Calu3 (cell line): ENCODE results near the gene RRAS2. TPM values are rescaled to one million over a fixed set of nuclear protein-coding genes. Genes with fewer than 3 reads are reported as not detected.

Source experiments
- BruUV-seq: library from RNA; stranded (reverse); fragments of 400-500 nt; replicated peaks from 2 replicates; lab custom pipeline; 2021; lab: Mats Ljungman, UMichigan
- CTCF ChIA-PET: fragments of 300-600 bp; sonication (Branson Sonifier 250); formaldehyde crosslinking; loops from one replicate; lab custom pipeline; 2022; ENCODE audit warnings: antibody characterized with exemption; lab: Charles Lee
- DNase-seq: peaks from one replicate; pipeline ENCODE4 v3.0.0; 2022
- H3K27ac Mint-ChIP-seq: one replicate; pipeline ENCODE4 v1.8.0; 2022; ENCODE audit warnings: mixed read lengths; ENCODE audit not compliant: unreplicated experiment
- H3K27me3 Mint-ChIP-seq: one replicate; pipeline ENCODE4 v1.8.0; 2022; ENCODE audit warnings: mixed read lengths; ENCODE audit not compliant: unreplicated experiment
- H3K36me3 Mint-ChIP-seq: one replicate; pipeline ENCODE4 v1.8.0; 2022; ENCODE audit warnings: mild to moderate bottlenecking, moderate library complexity, mixed read lengths; ENCODE audit not compliant: insufficient read depth, unreplicated experiment
- H3K4me1 Mint-ChIP-seq: one replicate; pipeline ENCODE4 v1.8.0; 2022; ENCODE audit warnings: mild to moderate bottlenecking, low read depth, mixed read lengths; ENCODE audit not compliant: unreplicated experiment
- H3K4me3 Mint-ChIP-seq: one replicate; pipeline ENCODE4 v1.8.0; 2022; ENCODE audit warnings: mild to moderate bottlenecking, low read depth, moderate library complexity, mixed read lengths; ENCODE audit not compliant: unreplicated experiment
- H3K9me3 Mint-ChIP-seq: one replicate; pipeline ENCODE4 v1.8.0; 2022; ENCODE audit warnings: low read depth, mixed read lengths; ENCODE audit not compliant: unreplicated experiment
- CTCF ChIP-seq: fragments of 200-600 bp; IDR thresholded peaks from one replicate; pipeline ENCODE4 v1.8.0; 2022; ENCODE audit warnings: antibody characterized with exemption; ENCODE audit not compliant: unreplicated experiment
- intact Hi-C: fragments of 100-400 bp; cut with micrococcal nuclease; formaldehyde crosslinking; loops from one replicate; pipeline ENCODE4 v1.10.0; 2022; ENCODE audit not compliant: unreplicated experiment
- total RNA-seq: library from RNA; stranded (reverse); gene quantifications from 2 replicates; pipeline ENCODE4 v1.2.3, GENCODE V29; 2022

RRAS2 gene
- total RNA-seq, 1 experiment from 2014 or later = 42.8 TPM

GRCh38 chr11:14242733-14243132 is 116.2 kb downstream of the RRAS2 start:
- intact Hi-C loops = no loop called here
- BruUV-seq = no TSS peak

DNA sequence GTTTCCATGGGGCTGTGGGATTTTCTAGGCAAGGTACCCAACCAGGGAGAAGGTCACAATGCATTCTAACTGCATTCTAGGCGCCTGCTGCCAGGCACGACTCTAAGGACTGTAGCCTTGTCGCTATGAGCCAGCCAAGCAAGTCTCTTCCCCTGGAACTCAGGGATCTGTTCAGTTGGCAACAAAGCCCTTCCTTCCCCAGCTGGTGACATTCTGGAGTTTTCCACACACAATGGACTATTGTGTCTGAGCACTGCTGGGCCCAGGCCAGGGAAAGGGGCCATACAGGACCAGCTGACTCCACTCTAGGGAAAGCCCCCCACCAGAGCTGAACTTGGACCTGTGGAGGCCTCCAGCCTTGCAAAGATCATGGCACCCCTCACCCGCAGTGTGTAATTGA is 116.8 kb downstream of the RRAS2 start:
- no peak for TF ChIP-seq CTCF
- intact Hi-C loops = no loop called here

More at GRCh38 chr11:14242733-14243132, 116.2 kb downstream of the RRAS2 start:
- no peak for TF ChIP-seq CTCF
- CTCF ChIA-PET = no interaction called here
- no peak overlapping the region for H3K27ac Mint-ChIP-seq
- no peak overlapping the region for H3K4me3 Mint-ChIP-seq
- no peaks in the 10 kb centered on the region for H3K36me3 Mint-ChIP-seq
- no peaks in the 10 kb centered on the region for H3K9me3 Mint-ChIP-seq
- H3K4me1 Mint-ChIP-seq = no peaks in the 10 kb centered on the region
- DNase-seq = no peak
- H3K27me3 Mint-ChIP-seq = peaks cover 68% of the 10 kb centered on the region

DNA sequence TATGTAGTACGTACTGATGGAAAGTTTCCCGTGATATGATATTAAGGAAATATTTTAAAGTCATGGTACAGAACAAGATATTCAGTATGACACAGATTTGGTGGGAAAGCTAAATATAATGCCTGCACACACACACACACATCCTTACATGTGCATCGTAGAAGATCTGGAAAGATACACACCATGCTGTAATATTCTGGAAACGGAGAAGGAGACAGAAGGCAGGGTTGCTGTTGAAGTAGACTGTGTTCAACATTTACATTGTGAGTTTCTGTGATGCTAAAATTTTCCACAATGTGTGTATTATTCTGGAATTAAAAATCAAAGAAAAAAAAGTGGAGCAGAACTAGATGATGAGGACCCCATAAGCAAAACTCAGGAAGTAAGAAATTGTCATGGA is 118.0 kb downstream of the RRAS2 start:
- no peaks in the 10 kb centered on the region for H3K36me3 Mint-ChIP-seq
- BruUV-seq = no TSS peak
- H3K4me1 Mint-ChIP-seq = no peaks in the 10 kb centered on the region
- H3K9me3 Mint-ChIP-seq = no peaks in the 10 kb centered on the region
- TF ChIP-seq CTCF = no peak
- H3K27ac Mint-ChIP-seq = no peak overlapping the region
- CTCF ChIA-PET = interaction anchor here (0.6 kb wide), 2 partner anchors 161 to 858 kb away, joined by 3 read pairs; no protein-coding TSS in a partner anchor
- DNase-seq = no peak
- intact Hi-C loops = no loop called here
- H3K4me3 Mint-ChIP-seq = no peak overlapping the region
- H3K27me3 Mint-ChIP-seq = peaks cover 68% of the 10 kb centered on the region

More for the DNA sequence above, 116.8 kb downstream of the RRAS2 start:
- no TSS peak for BruUV-seq
- no peaks in the 10 kb centered on the region for H3K4me1 Mint-ChIP-seq
- peaks cover 68% of the 10 kb centered on the region for H3K27me3 Mint-ChIP-seq
- H3K9me3 Mint-ChIP-seq = no peaks in the 10 kb centered on the region
- H3K36me3 Mint-ChIP-seq = no peaks in the 10 kb centered on the region
- H3K4me3 Mint-ChIP-seq = no peak overlapping the region
- DNase-seq = no peak
- CTCF ChIA-PET = no interaction called here
- H3K27ac Mint-ChIP-seq = no peak overlapping the region

DNA sequence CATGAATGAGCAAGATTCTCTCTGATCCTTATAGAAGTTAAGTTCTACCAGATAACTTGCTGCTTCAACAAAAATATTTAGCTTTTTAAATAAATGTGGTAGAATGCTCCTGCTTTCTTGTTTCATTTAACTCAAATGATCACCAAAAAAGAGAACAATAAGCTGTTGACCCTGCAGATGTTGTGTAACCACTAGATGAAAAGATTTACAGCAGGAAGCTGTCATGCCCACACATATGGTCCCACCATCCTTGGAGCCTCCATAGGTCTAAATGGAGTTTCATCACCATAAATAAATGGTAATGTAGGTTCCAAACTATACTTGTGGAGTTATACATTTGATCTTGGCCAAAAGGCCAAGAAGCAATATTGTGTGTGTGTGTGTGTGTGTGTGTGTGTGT is 118.8 kb downstream of the RRAS2 start:
- TF ChIP-seq CTCF = no peak
- no peaks in the 10 kb centered on the region for H3K4me1 Mint-ChIP-seq
- H3K4me3 Mint-ChIP-seq = no peak overlapping the region
- intact Hi-C loops = no loop called here
- H3K9me3 Mint-ChIP-seq = no peaks in the 10 kb centered on the region
- peaks cover 75% of the 10 kb centered on the region for H3K27me3 Mint-ChIP-seq
- no peaks in the 10 kb centered on the region for H3K36me3 Mint-ChIP-seq
- DNase-seq = no peak
- H3K27ac Mint-ChIP-seq = no peak overlapping the region
- CTCF ChIA-PET = no interaction called here
- BruUV-seq = no TSS peak
